HL-60 (cell line): ENCODE measurements around the gene ASB15.

Experiments
- POLR2AphosphoS5 ChIP-seq: IDR thresholded peaks from 2 replicates; pipeline ENCODE4 v1.6.1; 2012; ENCODE audit warnings: low read depth
- TF ChIP-seq, protein P1 (sequence below): IDR thresholded peaks from one replicate; pipeline ENCODE4 v1.5.1; 2011; ENCODE audit warnings: low read length, control low read depth, inconsistent platforms; ENCODE audit not compliant: insufficient read depth
- TF ChIP-seq, protein P2 (sequence below): IDR thresholded peaks from 2 replicates; pipeline ENCODE4 v1.6.1; 2012; ENCODE audit warnings: low read depth; ENCODE audit not compliant: insufficient replicate concordance

DNA sequence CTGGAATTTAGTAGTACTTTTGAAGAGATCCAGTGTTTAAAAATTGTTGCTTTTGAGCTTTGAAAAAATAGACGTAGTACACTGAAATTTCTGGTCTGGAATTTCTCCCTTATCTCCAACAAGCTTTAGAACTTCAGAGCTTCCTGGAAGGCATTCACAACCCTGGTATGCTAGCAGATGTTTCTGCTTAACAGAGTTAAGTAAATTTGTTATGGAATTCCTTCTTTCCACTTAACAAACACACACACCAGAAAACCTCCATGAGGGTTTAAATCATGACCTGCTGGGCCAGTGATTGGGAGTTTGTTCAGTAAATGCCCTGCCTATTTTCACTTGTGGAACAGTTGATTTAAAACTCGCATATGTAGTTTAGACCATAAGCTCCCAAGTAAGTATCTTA is 13.7 kb downstream of the ASB15 start:
- TF ChIP-seq POLR2AphosphoS5 = no peak
- TF ChIP-seq, protein P1, sequence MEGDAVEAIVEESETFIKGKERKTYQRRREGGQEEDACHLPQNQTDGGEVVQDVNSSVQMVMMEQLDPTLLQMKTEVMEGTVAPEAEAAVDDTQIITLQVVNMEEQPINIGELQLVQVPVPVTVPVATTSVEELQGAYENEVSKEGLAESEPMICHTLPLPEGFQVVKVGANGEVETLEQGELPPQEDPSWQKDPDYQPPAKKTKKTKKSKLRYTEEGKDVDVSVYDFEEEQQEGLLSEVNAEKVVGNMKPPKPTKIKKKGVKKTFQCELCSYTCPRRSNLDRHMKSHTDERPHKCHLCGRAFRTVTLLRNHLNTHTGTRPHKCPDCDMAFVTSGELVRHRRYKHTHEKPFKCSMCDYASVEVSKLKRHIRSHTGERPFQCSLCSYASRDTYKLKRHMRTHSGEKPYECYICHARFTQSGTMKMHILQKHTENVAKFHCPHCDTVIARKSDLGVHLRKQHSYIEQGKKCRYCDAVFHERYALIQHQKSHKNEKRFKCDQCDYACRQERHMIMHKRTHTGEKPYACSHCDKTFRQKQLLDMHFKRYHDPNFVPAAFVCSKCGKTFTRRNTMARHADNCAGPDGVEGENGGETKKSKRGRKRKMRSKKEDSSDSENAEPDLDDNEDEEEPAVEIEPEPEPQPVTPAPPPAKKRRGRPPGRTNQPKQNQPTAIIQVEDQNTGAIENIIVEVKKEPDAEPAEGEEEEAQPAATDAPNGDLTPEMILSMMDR = no peak
- TF ChIP-seq, protein P2, sequence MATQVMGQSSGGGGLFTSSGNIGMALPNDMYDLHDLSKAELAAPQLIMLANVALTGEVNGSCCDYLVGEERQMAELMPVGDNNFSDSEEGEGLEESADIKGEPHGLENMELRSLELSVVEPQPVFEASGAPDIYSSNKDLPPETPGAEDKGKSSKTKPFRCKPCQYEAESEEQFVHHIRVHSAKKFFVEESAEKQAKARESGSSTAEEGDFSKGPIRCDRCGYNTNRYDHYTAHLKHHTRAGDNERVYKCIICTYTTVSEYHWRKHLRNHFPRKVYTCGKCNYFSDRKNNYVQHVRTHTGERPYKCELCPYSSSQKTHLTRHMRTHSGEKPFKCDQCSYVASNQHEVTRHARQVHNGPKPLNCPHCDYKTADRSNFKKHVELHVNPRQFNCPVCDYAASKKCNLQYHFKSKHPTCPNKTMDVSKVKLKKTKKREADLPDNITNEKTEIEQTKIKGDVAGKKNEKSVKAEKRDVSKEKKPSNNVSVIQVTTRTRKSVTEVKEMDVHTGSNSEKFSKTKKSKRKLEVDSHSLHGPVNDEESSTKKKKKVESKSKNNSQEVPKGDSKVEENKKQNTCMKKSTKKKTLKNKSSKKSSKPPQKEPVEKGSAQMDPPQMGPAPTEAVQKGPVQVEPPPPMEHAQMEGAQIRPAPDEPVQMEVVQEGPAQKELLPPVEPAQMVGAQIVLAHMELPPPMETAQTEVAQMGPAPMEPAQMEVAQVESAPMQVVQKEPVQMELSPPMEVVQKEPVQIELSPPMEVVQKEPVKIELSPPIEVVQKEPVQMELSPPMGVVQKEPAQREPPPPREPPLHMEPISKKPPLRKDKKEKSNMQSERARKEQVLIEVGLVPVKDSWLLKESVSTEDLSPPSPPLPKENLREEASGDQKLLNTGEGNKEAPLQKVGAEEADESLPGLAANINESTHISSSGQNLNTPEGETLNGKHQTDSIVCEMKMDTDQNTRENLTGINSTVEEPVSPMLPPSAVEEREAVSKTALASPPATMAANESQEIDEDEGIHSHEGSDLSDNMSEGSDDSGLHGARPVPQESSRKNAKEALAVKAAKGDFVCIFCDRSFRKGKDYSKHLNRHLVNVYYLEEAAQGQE = no peak
